ENCODE results near the gene SDE2. TPM values are rescaled to one million over a fixed set of nuclear protein-coding genes. Genes with fewer than 3 reads are reported as not detected.

Gene SDE2
- total and polyA plus RNA-seq, 2 of the 8 experiments (the other 6 are each of a cell fraction or from before 2014, with no cell fraction given) = 8.5 to 16.7 TPM

GRCh38 chr1:226035915-226036314, 36.8 kb upstream of the SDE2 start (continued):
- no peak for TF ChIP-seq BCL11A (IDR thresholded peaks at IDR 0.05; ENCODE audit: low read depth in 2 of 2, low read length in 2 of 2)

All from H1 (cell line).